Measurements from ENCODE around the gene CYTL1. TPM values are rescaled to one million over a fixed set of nuclear protein-coding genes. Genes with fewer than 3 reads are reported as not detected.

Gene CYTL1
- total and polyA plus RNA-seq, 11 donors = 0.78 to 2.5 (median 0.93) TPM; not detected in 8

GRCh38 chr4:5034206-5034605 is 14.9 kb upstream of the CYTL1 start:
- Histone ChIP-seq H3K4me3 (no peak overlapping the region), H3K9me3 (no peaks in the 10 kb centered on the region), H3K36me3 (no peaks in the 10 kb centered on the region), H3K27me3 (no peaks in the 10 kb centered on the region), H3K27ac (peak overlapping the region in 1 of 12 donors; percentile 83), H3K4me1 (peaks cover 0 to 50% (median 10%) of the 10 kb centered on the region in 12 donors)
- TF ChIP-seq POLR2A (IDR thresholded peaks at IDR 0.05) = no peak
- no peak for TF ChIP-seq CTCF (IDR thresholded peaks at IDR 0.05)
- intact Hi-C loops (cut with DNase I) = no loop called here
- no peak for DNase-seq
- WGBS, 4 donors = 66 to 73% (median 69%) methylated on average over 8 of the region's 8 CpGs
- ATAC-seq = no peak

- peaks cover 0 to 48% (median 10%) of the 10 kb centered on the region in 12 donors for H3K4me1 ChIP-seq
- 38 to 44% (median 41%) methylated on average over 10 of the region's 10 CpGs for WGBS, 4 donors
- H3K27me3 ChIP-seq = no peaks in the 10 kb centered on the region
- no peaks in the 10 kb centered on the region for H3K36me3 ChIP-seq
- H3K4me3 ChIP-seq = peak overlapping the region in 1 of 12 donors; percentile 27
- TF ChIP-seq CTCF (IDR thresholded peaks at IDR 0.05) (no peak), POLR2A (IDR thresholded peaks at IDR 0.05) (no peak)
- DNase-seq (peak in 4 of 5 donors; percentile 33 to 55 (median 41)), ATAC-seq (peak; percentile 55 to 89 (median 81))
- intact Hi-C loops (cut with DNase I) = no loop called here
- H3K9me3 ChIP-seq = no peaks in the 10 kb centered on the region
- peak overlapping the region in 7 of 12 donors; percentile 7 to 83 (median 29) for H3K27ac ChIP-seq
Observed at GRCh38 chr4:5033281-5033841, 14.1 kb upstream of the CYTL1 start.

- Histone ChIP-seq H3K9me3 (no peaks in the 10 kb centered on the region), H3K4me1 (peaks cover 0 to 42% (median 10%) of the 10 kb centered on the region in 12 donors), H3K36me3 (no peaks in the 10 kb centered on the region), H3K4me3 (peak overlapping the region in 1 of 12 donors; percentile 27), H3K27me3 (peaks cover 0 to under 1% (median 0%) of the 10 kb centered on the region in 9 donors), H3K27ac (peak overlapping the region in 6 of 12 donors; percentile 17 to 83 (median 30))
- ATAC-seq (no peak), DNase-seq (no peak)
- 61 to 86% (median 61%) methylated on average over 5 of the region's 5 CpGs for WGBS, 4 donors
- TF ChIP-seq POLR2A (IDR thresholded peaks at IDR 0.05) = no peak
- no peak for TF ChIP-seq CTCF (IDR thresholded peaks at IDR 0.05)
- intact Hi-C loops (cut with DNase I) = no loop called here
Observed at GRCh38 chr4:5032813-5033212, 13.6 kb upstream of the CYTL1 start.

GRCh38 chr4:5030927-5031326 is 11.7 kb upstream of the CYTL1 start:
- ATAC-seq (no peak), DNase-seq (no peak)
- Histone ChIP-seq H3K27me3 (peaks cover 0 to 7% (median 0%) of the 10 kb centered on the region in 9 donors), H3K4me3 (no peak overlapping the region), H3K9me3 (no peaks in the 10 kb centered on the region), H3K36me3 (no peaks in the 10 kb centered on the region), H3K27ac (no peak overlapping the region), H3K4me1 (peaks cover 0 to 37% (median 10%) of the 10 kb centered on the region in 12 donors)
- no peak for TF ChIP-seq CTCF (IDR thresholded peaks at IDR 0.05)
- TF ChIP-seq POLR2A (IDR thresholded peaks at IDR 0.05) = no peak
- intact Hi-C loops (cut with DNase I) = no loop called here
- 86 to 94% (median 86%) methylated on average over 3 of the region's 3 CpGs for WGBS, 4 donors

All from heart left ventricle (tissue), 16 donors.